ENCODE results near the gene CLNS1A. TPM values are rescaled to one million over a fixed set of nuclear protein-coding genes. Genes with fewer than 3 reads are reported as not detected.

The CLNS1A gene
- polyA plus RNA-seq, 1 donor (not counting 4 experiments of a cell fraction or from before 2014, with no cell fraction given), result 208 TPM

- Histone ChIP-seq H3K9me3 (ENCODE audit: control insufficient read depth, low read depth, low read length) (no peaks in the 10 kb centered on the region), H3K9me1 (ENCODE audit: control insufficient read depth, extremely low read depth, insufficient read depth, low read length) (no peaks in the 10 kb centered on the region), H3K79me2 (ENCODE audit: control insufficient read depth, insufficient read depth, low read length) (no peaks in the 10 kb centered on the region), H3K9ac (ENCODE audit: control insufficient read depth, extremely low read depth, insufficient read depth, low read length) (no peak overlapping the region), H3K27me3 (ENCODE audit: control insufficient read depth, extremely low read depth, insufficient read depth, low read length) (no peaks in the 10 kb centered on the region), H3K4me2 (ENCODE audit: control insufficient read depth, extremely low read depth, insufficient read depth, low read depth, low read length) (no peak overlapping the region), H2AFZ (ENCODE audit: control insufficient read depth, low read length) (no peak overlapping the region), H4K20me1 (ENCODE audit: control insufficient read depth, extremely low read depth, insufficient read depth, low read length) (no peaks in the 10 kb centered on the region), H3K36me3 (ENCODE audit: control insufficient read depth in 2 of 2, extremely low read depth in 1 of 2, insufficient read depth in 2 of 2, low read length in 2 of 2) (no peaks in the 10 kb centered on the region), H3K4me1 (ENCODE audit: control insufficient read depth, extremely low read depth, insufficient read depth, low read length) (peaks cover 3% of the 10 kb centered on the region), H3K27ac (ENCODE audit: control insufficient read depth, insufficient read depth, low read length) (no peak overlapping the region), H3K4me3 (ENCODE audit: control insufficient read depth in 2 of 3, extremely low read depth in 1 of 3, insufficient read depth in 2 of 3, low read depth in 1 of 3, low read length in 3 of 3) (no peak overlapping the region)
- TF ChIP-seq EZH2 (IDR thresholded peaks at IDR 0.05; ENCODE audit: low read length), result no peak
- no peak for TF ChIP-seq CTCF (optimal IDR thresholded peaks at IDR 0.05 in 1 of 3, IDR thresholded peaks at IDR 0.05 in 1 of 3, conservative IDR thresholded peaks at IDR 0.05 in 1 of 3; ENCODE audit: extremely low read depth in 1 of 3, insufficient read depth in 2 of 3, low read length in 3 of 3)
- dilution Hi-C loops (cut with MboI; ENCODE audit: extremely low pct_ligation_motif_present, low sequenced_read_pairs), result no loop called here
- DNase-seq (ENCODE audit: low read depth, low spot score) (no peak), FAIRE-seq (no peak)
Observed at GRCh38 chr11:77568306-77568705, 69.3 kb downstream of the CLNS1A start.

Small RNAs within 50 kb of the gene (small RNA-seq; reads per million reads assigned to genes)
- gene RNU7-59P (ENCODE audit: insufficient read length in 3 of 3, low read depth in 3 of 3, low replicate concordance in 1 of 3), result 0 reads per million in 3 experiments

Other genes with a start within 250 kb of the CLNS1A start
- gene PAK1, start 163.7 kb downstream of the CLNS1A start, polyA plus RNA-seq, result 77.3 to 85.8 TPM (median 78.2 TPM) in 3 replicates
- gene AQP11, start 47.8 kb downstream of the CLNS1A start, polyA plus RNA-seq, result 0.12 to 0.18 TPM (median 0.16 TPM) in 3 replicates
- 8.8 to 20.9 TPM (median 17.5 TPM) in 3 replicates for gene RSF1, start 182.9 kb upstream of the CLNS1A start, polyA plus RNA-seq
- 15.8 to 22.4 TPM (median 22.0 TPM) in 3 replicates for gene AAMDC, start 183.3 kb upstream of the CLNS1A start, polyA plus RNA-seq

All from keratinocyte (primary cell).